IPS DF 19.7 (cell line): ENCODE data around the gene SHROOM3.
"Not testable (repeated sequence)": the region's sequence is repeated elsewhere in the genome, so short reads cannot be mapped to it uniquely, and the experiment has no call there.

ENCODE experiments used
- DNase-seq: peaks from one replicate; pipeline ENCODE4 v3.0.0-alpha.2; 2013; ENCODE audit warnings: low read depth, low spot score

The SHROOM3 gene

GRCh38 chr4:76434901-76435527, at the start of gene SHROOM3:
SHROOM3 (plus strand) TSS chr4:76435229; CDS start chr4:76436053, 824 bp downstream.
- no peak for DNase-seq

DNA sequence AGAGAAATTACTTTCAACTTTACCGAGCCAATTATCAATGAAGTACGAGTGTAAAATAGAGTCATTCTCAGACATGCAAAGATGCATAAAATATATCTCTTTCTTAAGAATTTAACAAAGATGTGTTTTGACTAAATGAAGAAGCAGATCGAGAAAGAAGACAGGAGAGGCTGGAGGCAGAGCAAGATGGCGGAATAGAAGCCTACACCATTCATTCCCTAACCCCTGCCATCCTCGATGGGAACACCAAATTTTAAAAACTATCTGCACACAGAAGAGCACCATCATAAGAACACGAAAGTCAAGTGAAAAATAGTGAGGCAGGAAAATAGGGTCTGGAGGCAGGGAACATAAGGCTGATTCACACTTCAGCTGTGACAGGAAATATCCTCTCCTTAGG, 49.1 kb upstream of the SHROOM3 start:
- no peak for DNase-seq

DNA sequence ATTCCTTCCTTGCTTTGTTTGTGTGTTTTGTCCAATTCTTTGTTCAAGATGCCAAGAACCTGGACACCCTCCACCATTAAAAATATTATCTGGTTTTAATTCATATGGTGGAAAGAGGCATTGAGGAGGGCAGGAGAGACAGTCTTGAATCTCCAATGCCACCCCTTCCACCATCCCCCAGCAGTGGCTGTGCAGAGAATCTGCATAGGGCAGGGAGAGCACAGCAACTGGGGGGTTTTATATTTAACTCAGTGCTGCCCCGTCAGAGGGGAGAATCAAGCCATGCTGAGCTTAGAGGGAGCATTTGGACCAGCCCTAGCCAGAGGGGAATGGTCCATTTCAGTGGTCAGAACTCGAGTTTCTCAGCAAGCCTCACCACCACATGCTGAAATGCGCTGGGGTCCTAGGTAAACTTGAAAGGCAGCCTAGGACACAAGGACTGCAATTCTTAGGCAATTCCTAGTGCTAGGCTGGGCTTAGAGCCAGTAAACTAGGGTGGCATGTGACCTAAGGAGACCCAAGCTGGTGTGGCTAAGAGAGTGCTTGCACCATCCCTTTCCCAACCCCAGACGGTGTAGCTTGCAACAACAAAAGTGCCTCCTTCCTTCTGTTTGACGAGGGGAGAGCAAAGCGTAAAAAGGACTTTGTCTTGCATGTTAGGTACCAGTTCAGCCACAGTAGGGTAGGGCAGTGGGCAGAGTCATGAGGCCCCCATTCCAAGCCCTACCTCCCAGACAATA, 48.3 kb upstream of the SHROOM3 start:
- DNase-seq = no peak

GRCh38 chr4:76388160-76388908, 46.7 kb upstream of the SHROOM3 start:
- no peak for DNase-seq

GRCh38 chr4:76401654-76402053, 33.4 kb upstream of the SHROOM3 start:
- DNase-seq = no peak

DNA sequence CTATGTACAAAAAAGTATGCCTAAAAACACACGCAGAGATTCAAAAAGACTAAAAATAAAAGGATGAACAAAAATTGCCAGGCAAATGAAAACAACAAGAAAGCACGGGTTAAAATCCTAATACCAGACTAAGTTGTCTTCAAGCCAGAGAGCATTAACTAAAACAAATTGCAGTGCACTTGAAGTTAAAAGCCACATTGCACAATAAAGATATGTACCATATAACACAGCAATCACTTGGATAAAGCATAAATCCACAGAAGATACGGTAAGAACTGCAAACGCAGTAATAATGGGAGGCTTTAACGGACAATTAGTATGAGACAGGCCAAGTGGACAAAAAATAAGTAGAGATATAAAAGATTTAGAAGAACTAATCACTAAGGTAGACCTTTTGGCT, 28.9 kb upstream of the SHROOM3 start:
- no peak for DNase-seq

DNA sequence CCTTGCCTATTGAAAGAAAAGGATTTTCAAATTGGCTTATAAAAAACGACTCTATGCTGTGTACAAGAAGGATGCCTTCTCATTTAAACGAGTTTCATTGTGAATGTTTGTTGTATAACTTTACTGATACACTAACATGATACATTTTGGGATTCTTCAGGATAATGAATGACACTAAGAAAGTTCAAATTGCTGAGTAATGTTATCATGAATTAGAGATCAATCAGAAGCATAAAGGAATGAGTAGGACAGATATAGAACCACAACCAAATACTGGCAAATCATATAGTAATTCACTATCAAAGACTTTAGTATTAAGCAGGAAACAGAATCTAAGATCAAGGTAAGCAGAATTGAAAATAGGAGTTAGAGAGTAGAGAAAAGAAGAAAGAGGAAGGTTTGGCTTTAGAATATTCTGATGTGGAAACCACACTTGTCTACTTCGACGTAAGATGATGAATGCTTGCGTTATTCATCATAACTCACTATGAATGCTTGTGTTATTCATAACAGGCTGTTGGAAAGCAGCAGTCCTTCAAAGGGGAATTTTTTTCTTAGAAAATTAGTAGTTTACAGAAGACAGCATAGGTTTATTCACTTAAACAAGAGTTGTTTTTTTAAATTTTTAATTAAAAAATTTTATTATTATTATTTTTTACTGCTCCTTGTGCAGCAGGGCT, 27.4 kb upstream of the SHROOM3 start:
- no peak for DNase-seq

DNA sequence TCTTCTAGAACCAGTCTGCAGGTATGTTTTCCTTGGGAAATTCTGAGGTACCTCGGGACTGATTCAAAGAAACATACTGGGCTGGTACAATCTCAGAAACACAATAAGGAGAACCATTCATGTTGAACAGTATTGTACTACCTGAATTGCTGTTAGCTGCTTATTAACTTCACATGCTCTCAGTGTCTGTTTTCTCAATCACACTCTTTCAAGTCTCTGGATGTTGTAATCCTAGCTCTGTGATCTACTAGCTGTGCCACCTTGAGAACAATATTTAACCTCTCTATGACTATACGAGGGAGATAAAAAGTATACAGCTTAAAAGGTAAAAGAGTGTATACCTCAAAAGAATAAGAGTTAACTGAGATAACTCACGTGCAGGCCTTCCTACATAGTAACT, 24.4 kb upstream of the SHROOM3 start:
- DNase-seq = no peak

DNA sequence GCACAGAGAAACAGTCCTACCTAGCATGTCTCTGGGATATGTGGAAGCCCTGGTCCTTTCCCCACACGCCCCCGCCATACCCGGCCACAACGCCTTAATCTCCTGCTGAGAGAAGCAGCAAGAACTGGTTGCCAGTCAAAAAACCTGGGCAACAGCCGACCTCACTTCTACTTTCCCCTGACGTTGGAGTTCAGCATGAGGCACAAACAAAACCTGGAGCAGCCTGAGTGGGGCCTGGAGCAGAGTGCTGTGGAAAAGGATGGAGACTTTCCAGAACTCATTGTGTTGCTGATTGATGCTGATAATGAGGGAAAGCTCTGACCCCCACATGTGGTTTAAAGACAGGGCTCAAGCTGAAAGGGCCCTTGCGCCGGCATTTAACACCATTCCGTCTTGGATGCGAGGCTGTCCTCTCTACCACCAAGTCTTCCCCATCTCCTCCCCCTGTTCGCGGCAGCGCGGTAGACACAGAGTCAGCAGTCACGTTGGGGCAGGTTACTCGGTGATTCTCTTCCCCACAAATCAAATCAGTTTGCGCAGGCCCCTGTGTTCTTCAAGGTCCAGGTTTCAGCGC, 14.8 kb upstream of the SHROOM3 start:
- no peak for DNase-seq

- no peak for DNase-seq
Measured at GRCh38 chr4:76420762-76421581, 14.1 kb upstream of the SHROOM3 start, which contains the start of gene CCDC158. CCDC158 (minus strand) TSS chr4:76421141; CDS start chr4:76403207, 17,934 bp downstream.

DNA sequence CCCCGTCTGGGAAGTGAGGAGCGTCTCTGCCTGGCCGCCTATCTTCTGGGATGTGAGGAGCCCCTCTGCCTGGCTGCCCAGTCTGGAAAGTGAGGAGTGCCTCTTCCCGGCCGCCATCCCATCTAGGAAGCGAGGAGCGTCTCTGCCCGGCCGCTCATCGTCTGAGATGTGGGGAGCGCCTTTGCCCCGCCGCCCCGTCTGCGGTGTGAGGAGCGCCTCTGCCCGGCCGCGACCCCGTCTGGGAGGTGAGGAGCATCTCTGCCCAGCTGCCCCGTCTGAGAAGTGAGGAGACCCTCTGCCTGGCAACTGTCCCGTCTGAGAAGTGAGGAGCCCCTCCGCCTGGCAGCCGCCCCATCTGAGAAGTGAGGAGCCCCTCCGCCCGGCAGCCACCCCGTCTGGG, 11.9 kb upstream of the SHROOM3 start:
- not testable (repeated sequence) for DNase-seq

GRCh38 chr4:76426272-76426671, 8.8 kb upstream of the SHROOM3 start:
- DNase-seq = no peak

DNA sequence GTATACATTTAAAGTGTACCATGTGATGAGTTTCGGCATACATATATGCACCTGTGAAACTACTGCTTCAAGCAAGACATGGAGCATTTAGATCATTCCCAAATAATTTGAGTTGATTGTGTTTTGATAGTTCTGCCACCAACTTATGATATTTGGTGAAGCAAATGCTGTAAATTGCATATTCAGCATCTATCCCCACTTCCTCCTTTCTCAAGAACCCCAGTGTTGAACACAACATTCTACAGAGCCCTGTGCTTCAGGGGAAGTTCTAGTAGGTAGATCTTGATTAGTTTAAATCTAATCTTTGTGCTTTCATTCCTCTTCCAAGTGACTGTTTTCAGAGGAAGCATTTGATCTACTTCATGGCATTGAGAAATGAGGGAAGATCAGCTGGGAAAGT, 5.4 kb upstream of the SHROOM3 start:
- no peak for DNase-seq

GRCh38 chr4:76430519-76431388, 4.3 kb upstream of the SHROOM3 start:
- no peak for DNase-seq

DNA sequence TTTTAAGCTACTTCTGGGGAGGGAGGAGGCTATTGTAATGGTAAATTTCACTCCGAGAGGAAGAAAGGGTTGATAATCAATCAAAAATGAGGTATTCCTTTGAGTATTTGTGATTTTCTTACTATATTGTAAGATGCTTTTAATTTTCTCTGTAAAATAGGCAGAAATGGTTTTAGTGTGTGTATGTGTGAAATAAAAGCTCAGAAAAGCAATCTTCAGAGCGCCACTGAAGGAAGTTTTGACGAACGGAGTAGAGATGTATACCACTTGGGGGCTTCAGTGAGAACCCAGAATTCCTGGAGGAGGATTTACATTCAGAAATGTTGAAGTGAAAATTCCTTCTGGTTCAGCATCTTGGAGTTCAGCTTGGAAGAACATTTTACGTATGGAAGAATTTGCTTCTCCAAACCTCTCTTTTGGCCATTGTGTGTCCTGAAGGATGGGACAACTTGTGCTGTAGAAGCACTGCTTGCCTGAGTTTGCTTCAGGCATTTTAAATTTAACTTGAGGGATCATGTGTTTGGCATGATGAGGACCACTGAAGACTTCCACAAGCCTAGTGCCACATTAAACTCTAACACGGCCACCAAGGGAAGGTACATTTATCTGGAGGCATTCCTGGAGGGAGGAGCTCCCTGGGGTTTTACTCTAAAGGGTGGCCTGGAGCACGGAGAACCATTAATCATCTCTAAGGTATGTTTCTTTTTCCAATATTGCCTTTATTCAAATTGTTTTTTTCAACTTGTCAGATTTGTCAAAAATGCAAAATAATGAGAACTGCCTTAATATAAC, 695 bp downstream of the SHROOM3 start:
- DNase-seq = no peak

DNA sequence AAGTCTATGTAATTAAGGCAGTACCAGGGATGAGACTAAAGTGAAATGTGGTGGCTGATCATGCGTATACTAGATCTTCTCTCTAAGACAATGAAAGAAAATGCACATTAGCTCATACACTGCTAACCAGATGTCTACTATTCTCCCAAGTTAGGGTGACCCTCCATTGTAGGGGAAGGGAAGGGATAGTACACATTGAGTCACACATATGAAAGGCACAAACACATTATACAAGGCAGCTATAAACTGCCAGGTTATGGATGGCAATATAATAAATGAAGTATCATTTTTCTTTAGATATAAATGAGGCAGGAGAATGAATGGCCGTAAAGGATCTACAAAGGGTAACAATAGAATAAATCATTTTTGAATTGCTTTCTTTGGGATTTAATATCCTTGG, 4.5 kb downstream of the SHROOM3 start:
- DNase-seq = no peak

DNA sequence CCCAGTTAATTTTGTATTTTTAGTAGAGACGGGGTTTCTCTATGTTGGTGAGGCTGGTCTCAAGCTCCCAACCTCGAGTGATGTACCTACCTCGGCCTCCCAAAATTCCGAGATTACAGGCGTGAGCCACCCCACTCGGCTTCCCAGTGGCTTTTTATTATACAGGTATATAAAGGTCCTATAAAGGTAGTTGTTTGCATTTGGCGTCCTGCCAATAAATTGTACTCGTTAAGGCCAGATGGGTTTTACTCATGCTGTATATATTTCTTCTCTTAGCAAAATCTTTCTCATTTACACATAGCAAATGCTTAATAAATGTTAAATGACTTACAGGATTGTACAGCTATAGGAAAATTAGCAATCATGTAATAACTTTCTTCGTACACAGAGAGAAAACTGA, 6.9 kb downstream of the SHROOM3 start:
- no peak for DNase-seq

GRCh38 chr4:76442807-76443206, 7.8 kb downstream of the SHROOM3 start:
- no peak for DNase-seq

DNA sequence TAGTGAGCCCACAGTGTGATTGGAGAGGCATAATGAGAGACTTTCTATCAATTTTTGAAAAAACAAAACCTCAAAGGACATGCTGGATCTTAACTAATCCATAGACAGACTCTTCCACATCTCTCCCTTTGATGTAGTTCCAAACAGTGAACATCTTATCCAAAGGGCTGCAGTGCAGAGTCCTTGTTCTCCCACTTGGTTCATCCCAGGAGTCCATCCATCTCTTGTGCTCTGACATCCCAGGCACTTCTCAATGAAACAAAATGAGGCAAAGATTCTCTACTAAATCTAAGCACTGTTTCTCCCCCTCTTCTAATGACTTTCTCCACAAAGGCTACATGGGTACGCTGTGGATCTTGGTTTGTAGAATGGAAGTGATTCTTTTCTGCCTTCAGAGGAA, 8.3 kb downstream of the SHROOM3 start:
- no peak for DNase-seq
